Measurements from ENCODE around the gene CNBP. TPM values are rescaled to one million over a fixed set of nuclear protein-coding genes. Genes with fewer than 3 reads are reported as not detected.

Gene CNBP
- total RNA-seq, 3 donors from 2014 or later, result 223 to 353 (median 234) TPM

- ATAC-seq (no peak), DNase-seq (no peak)
- Histone ChIP-seq H3K4me1 (ENCODE audit: low read depth) (peaks cover under 1% of the 10 kb centered on the region), H3K36me3 (ENCODE audit: low read depth) (peaks cover 8% of the 10 kb centered on the region), H3K4me3 (no peak overlapping the region), H3K9me3 (no peaks in the 10 kb centered on the region)
- intact Hi-C loops (cut with DNase I, micrococcal nuclease), result no loop called here
- TF ChIP-seq CTCF (IDR thresholded peaks at IDR 0.05), result no peak
Measured at GRCh38 chr3:129128357-129129155, 55.1 kb downstream of the CNBP start.

- intact Hi-C loops (cut with DNase I, micrococcal nuclease), result no loop called here
- ATAC-seq, result no peak
- Histone ChIP-seq H3K9me3 (no peaks in the 10 kb centered on the region), H3K36me3 (ENCODE audit: low read depth) (peaks cover 7% of the 10 kb centered on the region), H3K4me3 (no peak overlapping the region), H3K4me1 (ENCODE audit: low read depth) (peaks cover 9% of the 10 kb centered on the region)
- no peak for DNase-seq
- no peak for TF ChIP-seq CTCF (IDR thresholded peaks at IDR 0.05)
Measured at GRCh38 chr3:129126726-129127280, 56.9 kb downstream of the CNBP start.

- no peak for TF ChIP-seq CTCF (IDR thresholded peaks at IDR 0.05)
- intact Hi-C loops (cut with DNase I, micrococcal nuclease), result no loop called here
- Histone ChIP-seq H3K4me3 (no peak overlapping the region), H3K36me3 (ENCODE audit: low read depth) (no peaks in the 10 kb centered on the region), H3K9me3 (no peaks in the 10 kb centered on the region), H3K4me1 (ENCODE audit: low read depth) (peaks cover 27% of the 10 kb centered on the region)
- DNase-seq (peak in 2 of 3 donors; percentile 31 to 50), ATAC-seq (no peak)
Measured at GRCh38 chr3:129123314-129124060, 60.2 kb downstream of the CNBP start.

DNA sequence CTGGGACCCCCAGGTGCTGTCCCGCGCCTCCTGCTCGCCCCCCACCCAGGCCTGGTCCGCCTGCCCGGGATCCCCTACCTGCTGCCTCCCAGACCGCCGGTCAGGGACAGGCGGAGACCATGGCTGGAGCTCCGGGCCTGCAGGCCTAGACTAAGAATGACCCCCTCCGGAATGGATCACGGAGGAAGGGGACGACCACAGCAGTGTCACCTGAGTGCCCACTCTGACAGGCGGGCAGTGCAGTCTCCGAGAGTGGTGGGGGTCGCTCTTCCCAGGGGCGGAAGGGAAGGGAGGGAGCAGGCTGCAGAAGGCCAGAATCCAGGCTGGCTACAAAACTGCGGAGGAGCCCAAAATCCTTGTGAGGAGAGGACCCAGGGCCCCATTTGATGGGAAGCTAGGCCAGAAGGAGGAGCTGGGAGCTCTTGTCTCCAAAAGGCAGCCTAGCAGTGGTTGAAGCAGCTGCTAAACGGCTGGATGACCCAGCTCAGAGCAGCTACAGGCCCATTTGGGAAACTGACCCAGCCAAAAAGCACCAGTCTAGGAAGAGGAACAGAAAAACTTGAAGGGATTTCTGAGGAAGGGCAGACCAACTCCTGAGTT is 61.2 kb downstream of the CNBP start:
- no peak for TF ChIP-seq CTCF (IDR thresholded peaks at IDR 0.05)
- no peaks in the 10 kb centered on the region for H3K36me3 ChIP-seq (ENCODE audit: low read depth)
- no peaks in the 10 kb centered on the region for H3K9me3 ChIP-seq
- H3K4me3 ChIP-seq, result no peak overlapping the region
- DNase-seq (peak in 1 of 3 donors; percentile 31), ATAC-seq (no peak)
- intact Hi-C loops (cut with DNase I, micrococcal nuclease), result no loop called here
- peaks cover 30% of the 10 kb centered on the region for H3K4me1 ChIP-seq (ENCODE audit: low read depth)

GRCh38 chr3:129121792-129122411 is 61.8 kb downstream of the CNBP start, which contains the start of gene RAB43:
RAB43 (minus strand) TSS chr3:129121804; CDS start chr3:129121489, 315 bp downstream.
- TF ChIP-seq CTCF (IDR thresholded peaks at IDR 0.05), result no peak
- ATAC-seq (peak; percentile 75), DNase-seq (peak; percentile 94 to 96 (median 94))
- H3K9me3 ChIP-seq, result no peaks in the 10 kb centered on the region
- intact Hi-C loops (cut with DNase I, micrococcal nuclease), result no loop called here
- H3K36me3 ChIP-seq (ENCODE audit: low read depth), result no peaks in the 10 kb centered on the region
- H3K4me3 ChIP-seq, result peak within 1 kb of the TSS; percentile 68
- peaks cover 36% of the 10 kb centered on the region for H3K4me1 ChIP-seq (ENCODE audit: low read depth)
